ENCODE results near the gene TIGIT. TPM values are rescaled to one million over a fixed set of nuclear protein-coding genes. Genes with fewer than 3 reads are reported as not detected.

Gene TIGIT
- total RNA-seq, 1 experiment from 2014 or later: not detected

DNA sequence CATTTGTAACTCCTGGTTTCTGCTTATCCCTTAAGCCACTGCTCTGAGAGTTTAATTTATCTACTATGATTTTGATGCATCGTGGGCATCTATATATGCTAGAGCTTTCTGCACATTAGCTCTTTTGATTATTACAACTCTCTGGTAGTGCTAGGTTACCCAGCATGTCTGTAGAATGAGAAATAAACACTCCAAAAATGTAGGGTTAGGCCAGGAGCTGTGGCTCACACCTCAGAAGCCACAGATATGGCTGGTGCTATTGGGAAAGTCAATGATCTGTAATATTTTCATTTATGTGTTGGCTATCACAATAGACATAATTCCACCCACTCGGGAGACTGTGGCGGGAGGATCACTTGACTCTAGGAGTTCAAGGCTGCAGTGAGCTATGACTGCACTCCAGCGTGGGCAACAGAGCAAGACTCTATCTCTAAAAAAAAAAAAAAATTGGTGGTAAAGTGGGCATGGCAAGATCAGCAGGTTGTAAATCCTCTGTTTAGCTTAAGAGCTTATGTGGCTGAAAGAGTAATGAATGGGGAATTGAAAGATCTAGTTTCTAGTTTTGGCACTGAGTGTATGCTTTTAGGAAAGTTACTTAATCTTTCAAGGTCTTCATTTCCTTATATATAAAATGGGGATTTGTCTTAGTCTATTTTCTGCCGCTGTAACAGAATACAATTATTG, 6.3 kb downstream of the TIGIT start:
- H3K27ac ChIP-seq: no peak overlapping the region
- no peaks in the 10 kb centered on the region for H3K79me2 ChIP-seq (ENCODE audit: low read depth)
- H2AFZ ChIP-seq: no peak overlapping the region
- ChIA-PET CTCF (interaction anchor here (0.7 kb wide), 1 partner anchor 65 kb away, joined by 7 read pairs; no protein-coding TSS in a partner anchor), POLR2A (ENCODE audit: unreplicated experiment) (interaction anchor here (0.6 kb wide), 1 partner anchor 93 kb away, joined by 5 read pairs; no protein-coding TSS in a partner anchor)
- H3K36me3 ChIP-seq (ENCODE audit: low read depth): no peaks in the 10 kb centered on the region
- intact Hi-C loops (cut with micrococcal nuclease; ENCODE audit: unreplicated experiment): no loop called here
- DNase-seq: no peak
- H3K9me3 ChIP-seq (ENCODE audit: insufficient read depth, low read depth): no peaks in the 10 kb centered on the region
- no peak for TF ChIP-seq EZH2 (IDR thresholded peaks at IDR 0.05; ENCODE audit: low read depth)
- TF ChIP-seq, protein P1, sequence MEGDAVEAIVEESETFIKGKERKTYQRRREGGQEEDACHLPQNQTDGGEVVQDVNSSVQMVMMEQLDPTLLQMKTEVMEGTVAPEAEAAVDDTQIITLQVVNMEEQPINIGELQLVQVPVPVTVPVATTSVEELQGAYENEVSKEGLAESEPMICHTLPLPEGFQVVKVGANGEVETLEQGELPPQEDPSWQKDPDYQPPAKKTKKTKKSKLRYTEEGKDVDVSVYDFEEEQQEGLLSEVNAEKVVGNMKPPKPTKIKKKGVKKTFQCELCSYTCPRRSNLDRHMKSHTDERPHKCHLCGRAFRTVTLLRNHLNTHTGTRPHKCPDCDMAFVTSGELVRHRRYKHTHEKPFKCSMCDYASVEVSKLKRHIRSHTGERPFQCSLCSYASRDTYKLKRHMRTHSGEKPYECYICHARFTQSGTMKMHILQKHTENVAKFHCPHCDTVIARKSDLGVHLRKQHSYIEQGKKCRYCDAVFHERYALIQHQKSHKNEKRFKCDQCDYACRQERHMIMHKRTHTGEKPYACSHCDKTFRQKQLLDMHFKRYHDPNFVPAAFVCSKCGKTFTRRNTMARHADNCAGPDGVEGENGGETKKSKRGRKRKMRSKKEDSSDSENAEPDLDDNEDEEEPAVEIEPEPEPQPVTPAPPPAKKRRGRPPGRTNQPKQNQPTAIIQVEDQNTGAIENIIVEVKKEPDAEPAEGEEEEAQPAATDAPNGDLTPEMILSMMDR (conservative IDR thresholded peaks at IDR 0.05): no peak
- H3K27me3 ChIP-seq (ENCODE audit: insufficient read depth, low read depth): no peaks in the 10 kb centered on the region; the same call in 1 of the 2 replicates
- no peak overlapping the region for H3K4me3 ChIP-seq
- no peaks in the 10 kb centered on the region for H3F3A ChIP-seq (ENCODE audit: insufficient read depth, low read depth)
- no peak overlapping the region for H3K4me2 ChIP-seq
- H3K9me2 ChIP-seq (ENCODE audit: insufficient read depth): no peaks in the 10 kb centered on the region
- H4K20me1 ChIP-seq (ENCODE audit: insufficient read depth): no peaks in the 10 kb centered on the region
- H3K4me1 ChIP-seq (replicated peaks; ENCODE audit: insufficient read depth): no peaks in the 10 kb centered on the region
- BruUV-seq (replicated peaks): no TSS peak

DNA sequence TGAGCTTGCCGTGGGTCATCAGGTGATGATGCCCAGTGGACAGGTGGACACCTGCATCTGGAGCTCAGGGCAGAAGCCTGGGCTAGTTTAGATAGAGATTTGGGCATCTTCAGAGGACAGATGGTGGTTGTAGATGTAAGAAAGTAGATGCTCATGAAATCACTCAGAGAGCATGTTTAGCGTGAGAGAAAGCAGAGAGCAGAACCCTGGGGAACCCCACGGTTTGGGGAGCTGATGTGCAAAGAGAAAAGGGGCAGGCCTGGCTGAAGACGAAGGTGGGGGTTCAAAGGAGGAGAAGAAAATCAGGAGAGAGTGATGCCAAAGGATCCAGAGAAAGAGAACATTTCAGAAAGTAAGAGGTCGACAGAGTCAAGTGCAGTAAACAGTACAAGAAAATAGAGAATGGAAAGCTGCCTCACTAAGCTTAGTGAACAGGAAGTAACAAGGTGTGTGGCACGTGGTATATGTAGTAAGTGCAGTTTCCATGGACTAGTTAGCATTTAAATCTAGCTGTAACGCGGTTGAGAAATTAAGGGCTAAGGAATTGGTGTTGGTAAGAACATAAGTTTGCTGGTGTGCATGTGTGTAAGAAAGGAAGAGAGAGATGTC, 13.5 kb downstream of the TIGIT start:
- H3K4me1 ChIP-seq (replicated peaks; ENCODE audit: insufficient read depth): no peaks in the 10 kb centered on the region
- H3K4me2 ChIP-seq: no peak overlapping the region
- CTCF ChIA-PET: no interaction called here
- H3K27me3 ChIP-seq (ENCODE audit: insufficient read depth, low read depth): no peaks in the 10 kb centered on the region; the same call in 1 of the 2 replicates
- TF ChIP-seq, protein P1 (conservative IDR thresholded peaks at IDR 0.05): no peak
- TF ChIP-seq EZH2 (IDR thresholded peaks at IDR 0.05; ENCODE audit: low read depth): no peak
- H3K27ac ChIP-seq: no peak overlapping the region
- no peaks in the 10 kb centered on the region for H4K20me1 ChIP-seq (ENCODE audit: insufficient read depth)
- no peaks in the 10 kb centered on the region for H3K9me3 ChIP-seq (ENCODE audit: insufficient read depth, low read depth)
- intact Hi-C loops (cut with micrococcal nuclease; ENCODE audit: unreplicated experiment): no loop called here
- H3K4me3 ChIP-seq: no peak overlapping the region
- no peaks in the 10 kb centered on the region for H3F3A ChIP-seq (ENCODE audit: insufficient read depth, low read depth)
- DNase-seq: no peak
- H3K9me2 ChIP-seq (ENCODE audit: insufficient read depth): no peaks in the 10 kb centered on the region
- H2AFZ ChIP-seq: no peak overlapping the region
- POLR2A ChIA-PET (ENCODE audit: unreplicated experiment): no interaction called here
- no TSS peak for BruUV-seq (replicated peaks)
- no peaks in the 10 kb centered on the region for H3K79me2 ChIP-seq (ENCODE audit: low read depth)
- H3K36me3 ChIP-seq (ENCODE audit: low read depth): no peaks in the 10 kb centered on the region

DNA sequence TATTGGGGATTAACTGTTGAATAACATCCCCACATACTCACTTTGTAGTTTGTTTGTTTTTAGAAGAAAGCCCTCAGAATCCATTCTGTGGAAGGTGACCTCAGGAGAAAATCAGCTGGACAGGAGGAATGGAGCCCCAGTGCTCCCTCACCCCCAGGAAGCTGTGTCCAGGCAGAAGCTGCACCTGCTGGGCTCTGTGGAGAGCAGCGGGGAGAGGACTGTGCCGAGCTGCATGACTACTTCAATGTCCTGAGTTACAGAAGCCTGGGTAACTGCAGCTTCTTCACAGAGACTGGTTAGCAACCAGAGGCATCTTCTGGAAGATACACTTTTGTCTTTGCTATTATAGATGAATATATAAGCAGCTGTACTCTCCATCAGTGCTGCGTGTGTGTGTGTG, 14.0 kb downstream of the TIGIT start:
- Histone ChIP-seq H3K4me3 (no peak overlapping the region), H3K79me2 (ENCODE audit: low read depth) (no peaks in the 10 kb centered on the region), H3K4me1 (replicated peaks; ENCODE audit: insufficient read depth) (no peaks in the 10 kb centered on the region), H3K9me2 (ENCODE audit: insufficient read depth) (no peaks in the 10 kb centered on the region), H3K36me3 (ENCODE audit: low read depth) (no peaks in the 10 kb centered on the region), H3K4me2 (no peak overlapping the region), H3K27ac (no peak overlapping the region), H3K9me3 (ENCODE audit: insufficient read depth, low read depth) (no peaks in the 10 kb centered on the region), H3F3A (ENCODE audit: insufficient read depth, low read depth) (no peaks in the 10 kb centered on the region), H3K27me3 (ENCODE audit: insufficient read depth, low read depth) (no peaks in the 10 kb centered on the region), H2AFZ (no peak overlapping the region), H4K20me1 (ENCODE audit: insufficient read depth) (no peaks in the 10 kb centered on the region)
- TF ChIP-seq, protein P1 (conservative IDR thresholded peaks at IDR 0.05): no peak
- no peak for TF ChIP-seq EZH2 (IDR thresholded peaks at IDR 0.05; ENCODE audit: low read depth)
- CTCF ChIA-PET: no interaction called here
- BruUV-seq (replicated peaks): no TSS peak
- intact Hi-C loops (cut with micrococcal nuclease; ENCODE audit: unreplicated experiment): no loop called here
- POLR2A ChIA-PET (ENCODE audit: unreplicated experiment): no interaction called here
- DNase-seq: no peak

Data from PC-9 (cell line).